Esophagus muscularis mucosa (tissue), 3 donors: ENCODE results near the gene MAP1B.

Experiments
- CTCF ChIP-seq, 3 experiments: fragments of 200-600 bp in 2 of 3; fragments of 450-650 bp in 1 of 3; sonication (generic) in 2 of 3; IDR thresholded peaks; one replicate each; pipeline ENCODE4 v1.5.1; 2017 to 2019; ENCODE audit warnings: antibody characterized with exemption in 3 of 3, mild to moderate bottlenecking in 2 of 3, moderate library complexity in 1 of 3
- POLR2A ChIP-seq: fragments of 450-650 bp; IDR thresholded peaks from one replicate; pipeline ENCODE4 v1.6.1; 2017; ENCODE audit warnings: antibody characterized with exemption, moderate library complexity, mild to moderate bottlenecking, low read depth
- POLR2AphosphoS5 ChIP-seq, 2 donors: sonication (generic); formaldehyde crosslinking; IDR thresholded peaks; one replicate each; pipeline ENCODE4 v1.6.1; 2017; ENCODE audit warnings: antibody characterized with exemption in 2 of 2

- no peak for TF ChIP-seq POLR2AphosphoS5 (IDR thresholded peaks at IDR 0.05)
- TF ChIP-seq CTCF (IDR thresholded peaks at IDR 0.05): no peak
- no peak for TF ChIP-seq POLR2A
Measured at GRCh38 chr5:72177538-72177937, 70.3 kb downstream of the MAP1B start.
